CD4-positive, alpha-beta memory T cell (primary cell): ENCODE measurements around the gene DEPP1. TPM values are rescaled to one million over a fixed set of nuclear protein-coding genes. Genes with fewer than 3 reads are reported as not detected.

Experiments
- CTCF ChIA-PET: fragments of 350-600 bp; sonication (Branson Sonifier 250); formaldehyde crosslinking; loops from one replicate; lab custom pipeline; 2021; ENCODE audit warnings: inconsistent platforms; ENCODE audit not compliant: partially characterized antibody; lab: Charles Lee
- POLR2A ChIA-PET: fragments of 350-600 bp; sonication (Branson Sonifier 250); formaldehyde crosslinking; loops from one replicate; lab custom pipeline; 2021; ENCODE audit not compliant: partially characterized antibody; lab: Charles Lee
- DNase-seq, 5 donors: peaks; one replicate each; pipeline versions ENCODE4 v3.0.0 to v3.0.0-alpha.2; 2020 to 2022; ENCODE audit warnings: mixed read lengths in 1 of 5
- H3K27ac ChIP-seq: one replicate; pipeline ENCODE4 v1.7.0; 2013; ENCODE audit warnings: low read depth, low read length
- H3K27me3 ChIP-seq: 2 replicates; pipeline ENCODE4 v1.7.0; 2013; ENCODE audit warnings: mild to moderate bottlenecking, low read length, moderate library complexity; ENCODE audit not compliant: insufficient read depth
- H3K36me3 ChIP-seq: 2 replicates; pipeline ENCODE4 v1.7.0; 2013; ENCODE audit warnings: mild to moderate bottlenecking, low read length, moderate library complexity; ENCODE audit not compliant: insufficient read depth
- H3K4me1 ChIP-seq: 2 replicates; pipeline ENCODE4 v1.7.0; 2013; ENCODE audit warnings: mild to moderate bottlenecking, low read length, moderate library complexity; ENCODE audit not compliant: insufficient read depth
- H3K4me3 ChIP-seq, 2 donors: one replicate each; pipeline ENCODE4 v1.7.0; 2013; ENCODE audit warnings: low read length in 2 of 2, mild to moderate bottlenecking in 1 of 2
- H3K9me3 ChIP-seq, 2 donors: one replicate each; pipeline ENCODE4 v1.7.0; 2013; ENCODE audit warnings: low read length in 2 of 2, control low read depth in 1 of 2; ENCODE audit not compliant: control insufficient read depth in 1 of 2
- H3K27ac Mint-ChIP-seq, 7 donors: one replicate each; pipeline ENCODE4 v1.8.0; 2020 to 2021; ENCODE audit warnings: mixed read lengths in 7 of 7, mild to moderate bottlenecking in 6 of 7, inconsistent platforms in 3 of 7, moderate library complexity in 3 of 7
- H3K27me3 Mint-ChIP-seq, 2 donors: one replicate each; pipeline ENCODE4 v1.8.0; 2020 to 2021; ENCODE audit warnings: mixed read lengths in 2 of 2
- H3K36me3 Mint-ChIP-seq, 2 donors: one replicate each; pipeline ENCODE4 v1.8.0; 2020 to 2021; ENCODE audit warnings: mixed read lengths in 2 of 2, inconsistent platforms in 1 of 2, mild to moderate bottlenecking in 1 of 2
- H3K4me1 Mint-ChIP-seq, 4 donors: one replicate each; pipeline ENCODE4 v1.8.0; 2020 to 2021; ENCODE audit warnings: mixed read lengths in 4 of 4, mild to moderate bottlenecking in 1 of 4
- H3K4me3 Mint-ChIP-seq, 8 donors: one replicate each; pipeline ENCODE4 v1.8.0; 2020 to 2021; ENCODE audit warnings: mixed read lengths in 8 of 8, mild to moderate bottlenecking in 7 of 8, moderate library complexity in 6 of 8, inconsistent platforms in 3 of 8
- H3K9me3 Mint-ChIP-seq, 8 donors: one replicate each; pipeline ENCODE4 v1.8.0; 2020 to 2021; ENCODE audit warnings: mixed read lengths in 8 of 8, mild to moderate bottlenecking in 5 of 8, inconsistent platforms in 3 of 8, moderate library complexity in 1 of 8
- intact Hi-C: fragments of 100-400 bp; cut with micrococcal nuclease; formaldehyde crosslinking; loops from one replicate; pipeline ENCODE4 v1.15.1; 2023
- polyA plus RNA-seq, 2 donors: library from polyadenylated mRNA; unstranded; fragments of 300-500 nt; fragmentation: Illumina TruSeq; gene quantifications; one replicate each; pipeline ENCODE4 v1.2.3, GENCODE V29; 2021
- total RNA-seq, 2 experiments: library from RNA; stranded (reverse); gene quantifications; one replicate each; pipeline ENCODE4 v1.2.3, GENCODE V29; 2021

Gene DEPP1
- total and polyA plus RNA-seq, 4 experiments from 2014 or later = not detected

- no peak overlapping the region for H3K27ac Mint-ChIP-seq
- ChIA-PET POLR2A (no interaction called here), CTCF (interaction anchor here (1.2 kb wide), 1 partner anchor 29 kb away, joined by 3 read pairs; no protein-coding TSS in a partner anchor)
- no peak overlapping the region for H3K4me3 Mint-ChIP-seq
- H3K4me1 ChIP-seq = peaks cover 14% of the 10 kb centered on the region
- DNase-seq = no peak
- peaks cover 0 to 12% (median 6%) of the 10 kb centered on the region in 8 donors for H3K9me3 Mint-ChIP-seq
- no peaks in the 10 kb centered on the region for H3K36me3 ChIP-seq
- no peaks in the 10 kb centered on the region for H3K9me3 ChIP-seq
- intact Hi-C loops = loop anchor here (10.0 kb wide), 1 partner anchor 230 kb away; no protein-coding TSS in a partner anchor
- H3K27me3 ChIP-seq = no peaks in the 10 kb centered on the region
- no peaks in the 10 kb centered on the region for H3K27me3 Mint-ChIP-seq
- no peak overlapping the region for H3K27ac ChIP-seq
- peaks cover 13 to 36% (median 25%) of the 10 kb centered on the region in 4 donors for H3K4me1 Mint-ChIP-seq
- H3K36me3 Mint-ChIP-seq = peaks cover 26 to 34% of the 10 kb centered on the region in 2 donors
- H3K4me3 ChIP-seq = no peak overlapping the region
Observed at GRCh38 chr10:45005284-45005683, 26.7 kb upstream of the DEPP1 start.

GRCh38 chr10:45004661-45005060 lies 26.1 kb upstream of the DEPP1 start:
- ChIA-PET CTCF (interaction anchor here (1.0 to 1.5 kb wide), 3 partner anchors 26 to 72 kb away, joined by 3 to 6 read pairs (median 4); partner anchors contain the start of gene DEPP1), POLR2A (no interaction called here)
- Histone ChIP-seq H3K9me3 (no peaks in the 10 kb centered on the region), H3K4me1 (peaks cover 14% of the 10 kb centered on the region), H3K4me3 (no peak overlapping the region), H3K27ac (no peak overlapping the region), H3K36me3 (no peaks in the 10 kb centered on the region), H3K27me3 (no peaks in the 10 kb centered on the region)
- Mint-ChIP-seq H3K36me3 (peaks cover 26 to 34% of the 10 kb centered on the region in 2 donors), H3K4me1 (peaks cover 19 to 40% (median 31%) of the 10 kb centered on the region in 4 donors), H3K9me3 (peaks cover 0 to 12% (median 6%) of the 10 kb centered on the region in 8 donors), H3K27ac (no peak overlapping the region), H3K4me3 (peak overlapping the region in 1 of 8 donors; percentile 13), H3K27me3 (no peaks in the 10 kb centered on the region)
- intact Hi-C loops = loop anchor here (10.0 kb wide), 1 partner anchor 230 kb away; no protein-coding TSS in a partner anchor
- DNase-seq = no peak

- H3K27ac Mint-ChIP-seq = peak overlapping the region in 1 of 7 donors; percentile 66
- Histone ChIP-seq H3K9me3 (no peaks in the 10 kb centered on the region), H3K27me3 (no peaks in the 10 kb centered on the region), H3K4me1 (peaks cover 14% of the 10 kb centered on the region), H3K27ac (no peak overlapping the region), H3K4me3 (no peak overlapping the region), H3K36me3 (no peaks in the 10 kb centered on the region)
- POLR2A ChIA-PET = no interaction called here
- peaks cover 0 to 12% (median 6%) of the 10 kb centered on the region in 8 donors for H3K9me3 Mint-ChIP-seq
- no peaks in the 10 kb centered on the region for H3K27me3 Mint-ChIP-seq
- CTCF ChIA-PET = interaction anchor here (1.0 to 1.5 kb wide), 3 partner anchors 8 to 71 kb away, joined by 4 to 6 read pairs (median 4); partner anchors contain the start of gene DEPP1
- intact Hi-C loops = loop anchor here (10.0 kb wide), 1 partner anchor 231 kb away; no protein-coding TSS in a partner anchor
- no peak overlapping the region for H3K4me3 Mint-ChIP-seq
- DNase-seq = no peak
- H3K36me3 Mint-ChIP-seq = peaks cover 26 to 34% of the 10 kb centered on the region in 2 donors
- peaks cover 19 to 40% (median 31%) of the 10 kb centered on the region in 4 donors for H3K4me1 Mint-ChIP-seq
Observed at GRCh38 chr10:45003432-45004000, 24.9 kb upstream of the DEPP1 start.

GRCh38 chr10:45001381-45002148 lies 23.0 kb upstream of the DEPP1 start:
- no peaks in the 10 kb centered on the region for H3K27me3 ChIP-seq
- H3K27ac ChIP-seq = peak overlapping the region; percentile 58
- peaks cover 26 to 34% of the 10 kb centered on the region in 2 donors for H3K36me3 Mint-ChIP-seq
- intact Hi-C loops = loop anchor here (10.0 kb wide), 1 partner anchor 233 kb away; no protein-coding TSS in a partner anchor
- ChIA-PET POLR2A (no interaction called here), CTCF (interaction anchor here (1.2 kb wide), 1 partner anchor 9 kb away, joined by 3 read pairs; no protein-coding TSS in a partner anchor)
- no peaks in the 10 kb centered on the region for H3K27me3 Mint-ChIP-seq
- peak overlapping the region; percentile 89 to 96 (median 94) for H3K4me3 Mint-ChIP-seq
- peak; percentile 49 to 57 (median 51) for DNase-seq
- H3K9me3 Mint-ChIP-seq = peaks cover 0 to 12% (median 6%) of the 10 kb centered on the region in 8 donors
- peaks cover 14% of the 10 kb centered on the region for H3K4me1 ChIP-seq
- peaks cover 19 to 41% (median 32%) of the 10 kb centered on the region in 4 donors for H3K4me1 Mint-ChIP-seq
- H3K27ac Mint-ChIP-seq = peak overlapping the region; percentile 73 to 94 (median 89)
- peak overlapping the region in 1 of 2 donors; percentile 61 for H3K4me3 ChIP-seq
- H3K9me3 ChIP-seq = no peaks in the 10 kb centered on the region
- no peaks in the 10 kb centered on the region for H3K36me3 ChIP-seq

- POLR2A ChIA-PET = interaction anchor here (0.9 to 1.0 kb wide), 2 partner anchors 39 to 42 kb away, joined by 4 read pairs; partner anchors contain the start of gene RASSF4
- H3K4me3 Mint-ChIP-seq = peak within 1 kb of the TSS; percentile 89 to 96 (median 94)
Observed at GRCh38 chr10:45000752-45001380, 22.3 kb upstream of the DEPP1 start, which contains the start of gene ZNF22. ZNF22 (plus strand) TSS chr10:45000923; CDS start chr10:45003369, 2,446 bp downstream.

GRCh38 chr10:45000138-45000751 lies 21.6 kb upstream of the DEPP1 start:
- no peaks in the 10 kb centered on the region for H3K9me3 ChIP-seq
- Mint-ChIP-seq H3K9me3 (peaks cover 0 to 12% (median 6%) of the 10 kb centered on the region in 8 donors), H3K27ac (peak overlapping the region; percentile 75 to 95 (median 90)), H3K4me3 (peak overlapping the region; percentile 83 to 93 (median 89)), H3K4me1 (peaks cover 25 to 54% (median 40%) of the 10 kb centered on the region in 4 donors), H3K36me3 (peaks cover 26 to 28% of the 10 kb centered on the region in 2 donors), H3K27me3 (no peaks in the 10 kb centered on the region)
- no peaks in the 10 kb centered on the region for H3K27me3 ChIP-seq
- peak overlapping the region in 1 of 2 donors; percentile 61 for H3K4me3 ChIP-seq
- H3K4me1 ChIP-seq = peaks cover 27% of the 10 kb centered on the region
- POLR2A ChIA-PET = interaction anchor here (0.9 to 1.0 kb wide), 2 partner anchors 39 to 41 kb away, joined by 4 read pairs; partner anchors contain the start of gene RASSF4
- CTCF ChIA-PET = interaction anchor here (1.4 to 2.2 kb wide), 2 partner anchors 21 to 24 kb away, joined by 3 to 5 read pairs; partner anchors contain the start of gene DEPP1
- intact Hi-C loops = loop anchor here (1.0 to 10.0 kb wide), 2 partner anchors 41 to 235 kb away; partner anchors contain the start of gene RASSF4
- DNase-seq = no peak
- H3K36me3 ChIP-seq = no peaks in the 10 kb centered on the region
- peak overlapping the region; percentile 58 for H3K27ac ChIP-seq

More at GRCh38 chr10:45000752-45001380, 22.3 kb upstream of the DEPP1 start, which contains the start of gene ZNF22:
- peak within 1 kb of the TSS; percentile 58 for H3K27ac ChIP-seq
- intact Hi-C loops = loop anchor here (1.0 to 10.0 kb wide), 2 partner anchors 42 to 234 kb away; partner anchors contain the start of gene RASSF4
- peak; percentile 59 to 68 (median 64) for DNase-seq
- H3K36me3 ChIP-seq = no peaks in the 10 kb centered on the region
- no peaks in the 10 kb centered on the region for H3K9me3 ChIP-seq
- peaks cover 21% of the 10 kb centered on the region for H3K4me1 ChIP-seq
- Mint-ChIP-seq H3K27me3 (no peaks in the 10 kb centered on the region), H3K36me3 (peaks cover 26 to 34% of the 10 kb centered on the region in 2 donors), H3K27ac (peak within 1 kb of the TSS; percentile 75 to 95 (median 90)), H3K4me1 (peaks cover 20 to 48% (median 34%) of the 10 kb centered on the region in 4 donors), H3K9me3 (peaks cover 0 to 12% (median 6%) of the 10 kb centered on the region in 8 donors)
- peak within 1 kb of the TSS in 1 of 2 donors; percentile 61 for H3K4me3 ChIP-seq
- CTCF ChIA-PET = interaction anchor here (1.2 to 2.2 kb wide), 2 partner anchors 8 to 25 kb away, joined by 3 to 5 read pairs; no protein-coding TSS in a partner anchor
- H3K27me3 ChIP-seq = no peaks in the 10 kb centered on the region
